Measurements from ENCODE around the gene NMNAT1.
"Not testable (repeated sequence)": the region's sequence is repeated elsewhere in the genome, so short reads cannot be mapped to it uniquely, and the experiment has no call there.

Gene NMNAT1

DNA sequence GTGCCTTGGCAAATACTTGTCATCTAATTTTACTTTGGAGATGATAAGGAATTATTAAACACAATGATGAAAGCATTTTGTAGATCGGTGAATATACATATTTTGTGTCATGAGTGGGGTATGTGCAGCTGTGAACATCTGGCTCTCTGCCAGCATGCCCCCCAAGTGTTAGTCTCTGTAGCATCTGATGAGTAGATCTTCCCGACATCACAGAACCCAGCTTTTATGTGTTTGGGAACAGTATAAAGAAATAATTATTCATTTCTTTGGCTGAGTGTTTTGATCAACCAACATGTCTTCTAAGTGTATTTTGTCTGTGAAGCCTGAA is 28.7 kb upstream of the NMNAT1 start:
- Histone ChIP-seq H3K27ac (no peak overlapping the region), H3K4me1 (ENCODE audit: control insufficient read depth in 1 of 2, insufficient read depth in 1 of 2, low read depth in 1 of 2, low read length in 1 of 2) (peaks cover 16 to 18% of the 10 kb centered on the region in 2 experiments), H3K9me3 (no peaks in the 10 kb centered on the region), H3K36me3 (no peaks in the 10 kb centered on the region), H3K4me3 (ENCODE audit: low read depth in 1 of 2, low read length in 1 of 2) (no peak overlapping the region), H3K27me3 (no peaks in the 10 kb centered on the region)
- TF ChIP-seq, protein P1, sequence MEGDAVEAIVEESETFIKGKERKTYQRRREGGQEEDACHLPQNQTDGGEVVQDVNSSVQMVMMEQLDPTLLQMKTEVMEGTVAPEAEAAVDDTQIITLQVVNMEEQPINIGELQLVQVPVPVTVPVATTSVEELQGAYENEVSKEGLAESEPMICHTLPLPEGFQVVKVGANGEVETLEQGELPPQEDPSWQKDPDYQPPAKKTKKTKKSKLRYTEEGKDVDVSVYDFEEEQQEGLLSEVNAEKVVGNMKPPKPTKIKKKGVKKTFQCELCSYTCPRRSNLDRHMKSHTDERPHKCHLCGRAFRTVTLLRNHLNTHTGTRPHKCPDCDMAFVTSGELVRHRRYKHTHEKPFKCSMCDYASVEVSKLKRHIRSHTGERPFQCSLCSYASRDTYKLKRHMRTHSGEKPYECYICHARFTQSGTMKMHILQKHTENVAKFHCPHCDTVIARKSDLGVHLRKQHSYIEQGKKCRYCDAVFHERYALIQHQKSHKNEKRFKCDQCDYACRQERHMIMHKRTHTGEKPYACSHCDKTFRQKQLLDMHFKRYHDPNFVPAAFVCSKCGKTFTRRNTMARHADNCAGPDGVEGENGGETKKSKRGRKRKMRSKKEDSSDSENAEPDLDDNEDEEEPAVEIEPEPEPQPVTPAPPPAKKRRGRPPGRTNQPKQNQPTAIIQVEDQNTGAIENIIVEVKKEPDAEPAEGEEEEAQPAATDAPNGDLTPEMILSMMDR (IDR thresholded peaks at IDR 0.05): no peak

DNA sequence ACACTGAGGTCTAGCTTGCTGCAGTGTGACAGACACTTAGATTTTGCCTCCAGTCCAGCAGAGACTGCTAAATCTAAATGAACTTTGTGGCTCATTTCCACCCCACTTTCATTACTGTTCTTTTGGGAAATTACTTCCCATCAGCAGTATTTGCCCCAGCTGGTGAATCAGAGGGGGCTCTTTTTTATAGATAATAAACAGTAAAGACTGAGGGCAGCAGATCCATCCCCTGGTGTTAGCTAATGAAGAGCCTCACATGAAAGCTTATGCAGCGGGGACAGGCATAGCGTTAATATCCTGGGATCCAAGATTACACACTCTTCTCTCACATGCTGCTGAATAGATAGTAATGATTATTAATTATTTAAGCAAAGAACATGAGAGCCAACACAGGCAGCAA is 26.8 kb upstream of the NMNAT1 start:
- TF ChIP-seq, protein P1 (IDR thresholded peaks at IDR 0.05): no peak
- Histone ChIP-seq H3K4me1 (ENCODE audit: control insufficient read depth in 1 of 2, insufficient read depth in 1 of 2, low read depth in 1 of 2, low read length in 1 of 2) (peaks cover 6 to 9% of the 10 kb centered on the region in 2 experiments), H3K36me3 (no peaks in the 10 kb centered on the region), H3K4me3 (ENCODE audit: low read depth in 1 of 2, low read length in 1 of 2) (no peak overlapping the region), H3K27me3 (no peaks in the 10 kb centered on the region), H3K27ac (no peak overlapping the region), H3K9me3 (no peaks in the 10 kb centered on the region)

DNA sequence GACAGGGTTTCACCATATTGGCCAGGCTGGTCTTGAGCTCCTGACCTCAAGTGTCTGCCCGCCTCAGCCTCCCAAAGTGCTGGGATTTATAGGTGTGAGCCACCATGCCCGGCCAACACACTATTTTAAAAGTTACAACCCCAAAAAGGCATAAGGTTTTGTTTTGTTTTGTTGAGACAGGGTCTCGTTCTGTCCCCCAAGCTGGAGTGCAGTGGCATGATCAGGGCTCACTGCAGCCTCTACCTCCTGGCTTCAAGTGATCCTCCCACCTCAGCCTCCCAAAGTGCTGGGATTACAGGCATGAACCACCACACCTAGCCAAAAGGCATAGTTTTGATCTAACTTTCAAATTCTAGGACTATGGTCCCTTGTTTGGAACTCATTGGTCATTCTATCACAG is 25.8 kb upstream of the NMNAT1 start:
- H3K9me3 ChIP-seq; H3K27me3 ChIP-seq; H3K36me3 ChIP-seq; H3K4me1 ChIP-seq (ENCODE audit: control insufficient read depth in 1 of 2, insufficient read depth in 1 of 2, low read depth in 1 of 2, low read length in 1 of 2); H3K4me3 ChIP-seq (ENCODE audit: low read depth in 1 of 2, low read length in 1 of 2); H3K27ac ChIP-seq: not testable (repeated sequence)

DNA sequence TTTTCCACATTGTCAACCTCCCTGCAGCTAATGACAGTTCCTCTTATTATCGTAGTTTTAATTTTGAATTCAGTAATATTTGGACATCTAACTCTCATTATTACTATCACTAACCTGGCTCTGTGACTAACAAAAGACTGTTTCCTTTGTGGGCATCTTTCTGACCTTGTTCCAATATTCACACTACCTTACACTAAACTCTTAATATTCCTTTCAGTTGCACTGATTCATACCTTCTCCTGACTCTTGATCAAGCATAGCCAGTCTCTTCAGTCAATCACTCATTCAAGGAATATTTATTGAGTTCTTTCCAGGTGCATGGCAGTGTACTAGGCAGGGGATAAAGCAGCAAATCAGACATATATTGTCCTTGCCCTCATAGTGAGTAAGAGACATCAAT is 25.4 kb upstream of the NMNAT1 start:
- Histone ChIP-seq H3K27ac (no peak overlapping the region), H3K9me3 (no peaks in the 10 kb centered on the region), H3K27me3 (no peaks in the 10 kb centered on the region), H3K36me3 (no peaks in the 10 kb centered on the region), H3K4me1 (ENCODE audit: control insufficient read depth in 1 of 2, insufficient read depth in 1 of 2, low read depth in 1 of 2, low read length in 1 of 2) (no peaks in the 10 kb centered on the region), H3K4me3 (ENCODE audit: low read depth in 1 of 2, low read length in 1 of 2) (no peak overlapping the region)
- TF ChIP-seq, protein P1 (IDR thresholded peaks at IDR 0.05): no peak

DNA sequence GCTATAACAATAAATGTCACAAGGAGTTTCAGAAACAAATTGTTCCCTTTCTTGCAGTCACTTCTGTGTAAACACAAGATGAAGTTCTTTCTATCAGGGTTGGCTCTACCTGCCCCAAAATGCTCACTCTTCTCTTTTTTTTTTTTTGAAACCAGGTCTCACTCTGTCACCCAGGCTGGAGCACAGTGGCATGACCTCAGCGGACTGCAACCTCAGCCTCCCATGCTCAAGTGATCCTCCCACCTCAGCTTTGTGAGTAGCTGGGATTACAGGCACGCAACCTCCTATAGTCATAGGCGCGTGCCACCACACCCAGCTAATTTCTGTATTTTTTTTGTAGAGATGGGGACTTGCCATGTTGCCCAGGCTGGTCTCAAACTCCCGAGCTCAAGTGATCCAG is 22.7 kb upstream of the NMNAT1 start:
- TF ChIP-seq, protein P1 (IDR thresholded peaks at IDR 0.05): no peak
- no peaks in the 10 kb centered on the region for H3K9me3 ChIP-seq
- no peak overlapping the region for H3K27ac ChIP-seq
- H3K27me3 ChIP-seq: no peaks in the 10 kb centered on the region
- no peaks in the 10 kb centered on the region for H3K36me3 ChIP-seq
- H3K4me1 ChIP-seq (ENCODE audit: control insufficient read depth in 1 of 2, insufficient read depth in 1 of 2, low read depth in 1 of 2, low read length in 1 of 2): no peaks in the 10 kb centered on the region
- H3K4me3 ChIP-seq (ENCODE audit: low read depth in 1 of 2, low read length in 1 of 2): no peak overlapping the region

DNA sequence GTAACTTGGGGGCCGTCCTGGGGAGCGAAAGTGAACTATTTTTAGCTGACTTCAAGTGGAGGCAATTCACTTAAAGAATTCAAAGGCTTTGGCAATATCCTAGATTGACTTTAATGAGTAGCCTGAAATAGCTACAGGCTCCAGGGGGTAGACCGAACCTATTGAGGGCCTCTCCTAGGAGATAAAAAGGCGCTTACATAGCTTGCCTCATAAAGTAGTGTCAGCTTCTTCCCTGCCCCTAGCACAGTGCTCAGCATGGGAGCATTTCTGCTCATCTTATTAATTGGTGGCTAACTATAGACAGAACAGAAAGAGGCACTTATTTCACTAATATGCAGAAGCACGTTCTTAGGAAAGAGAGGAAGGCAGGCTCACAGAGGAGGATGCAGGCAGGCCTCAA is 20.9 kb upstream of the NMNAT1 start:
- H3K27me3 ChIP-seq: no peaks in the 10 kb centered on the region
- no peaks in the 10 kb centered on the region for H3K4me1 ChIP-seq (ENCODE audit: control insufficient read depth in 1 of 2, insufficient read depth in 1 of 2, low read depth in 1 of 2, low read length in 1 of 2)
- H3K27ac ChIP-seq: no peak overlapping the region
- no peak overlapping the region for H3K4me3 ChIP-seq (ENCODE audit: low read depth in 1 of 2, low read length in 1 of 2)
- no peaks in the 10 kb centered on the region for H3K9me3 ChIP-seq
- no peaks in the 10 kb centered on the region for H3K36me3 ChIP-seq
- TF ChIP-seq, protein P1 (IDR thresholded peaks at IDR 0.05): no peak
